ENCODE results near the gene OTC.

Gene OTC

DNA sequence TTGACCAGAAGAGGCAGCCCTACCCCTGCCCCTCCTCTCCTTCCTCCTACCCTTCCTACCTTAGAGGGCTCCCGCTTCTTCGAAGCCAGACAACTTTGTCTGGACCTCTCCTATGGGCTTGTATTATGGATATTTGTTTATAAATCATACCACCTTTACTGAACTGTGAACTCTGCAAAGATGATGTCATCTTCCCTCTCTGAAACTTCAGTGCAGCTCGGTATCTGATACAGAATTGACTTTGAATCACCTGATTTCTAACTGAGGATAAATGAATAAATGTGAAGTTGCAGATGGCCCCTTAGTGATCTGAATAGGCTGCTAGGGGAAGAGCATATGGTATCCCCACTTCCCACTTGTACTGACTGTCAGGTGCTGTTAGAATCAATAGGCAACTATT is 1.1 kb upstream of the OTC start:
- TF ChIP-seq, protein P1, sequence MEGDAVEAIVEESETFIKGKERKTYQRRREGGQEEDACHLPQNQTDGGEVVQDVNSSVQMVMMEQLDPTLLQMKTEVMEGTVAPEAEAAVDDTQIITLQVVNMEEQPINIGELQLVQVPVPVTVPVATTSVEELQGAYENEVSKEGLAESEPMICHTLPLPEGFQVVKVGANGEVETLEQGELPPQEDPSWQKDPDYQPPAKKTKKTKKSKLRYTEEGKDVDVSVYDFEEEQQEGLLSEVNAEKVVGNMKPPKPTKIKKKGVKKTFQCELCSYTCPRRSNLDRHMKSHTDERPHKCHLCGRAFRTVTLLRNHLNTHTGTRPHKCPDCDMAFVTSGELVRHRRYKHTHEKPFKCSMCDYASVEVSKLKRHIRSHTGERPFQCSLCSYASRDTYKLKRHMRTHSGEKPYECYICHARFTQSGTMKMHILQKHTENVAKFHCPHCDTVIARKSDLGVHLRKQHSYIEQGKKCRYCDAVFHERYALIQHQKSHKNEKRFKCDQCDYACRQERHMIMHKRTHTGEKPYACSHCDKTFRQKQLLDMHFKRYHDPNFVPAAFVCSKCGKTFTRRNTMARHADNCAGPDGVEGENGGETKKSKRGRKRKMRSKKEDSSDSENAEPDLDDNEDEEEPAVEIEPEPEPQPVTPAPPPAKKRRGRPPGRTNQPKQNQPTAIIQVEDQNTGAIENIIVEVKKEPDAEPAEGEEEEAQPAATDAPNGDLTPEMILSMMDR (IDR thresholded peaks at IDR 0.05; ENCODE audit: control insufficient read depth, extremely low read depth, insufficient read depth): no peak
- no peak overlapping the region for H3K4me3 ChIP-seq (ENCODE audit: low read depth, low read length)
- DNase-seq (ENCODE audit: low read depth): no peak

DNA sequence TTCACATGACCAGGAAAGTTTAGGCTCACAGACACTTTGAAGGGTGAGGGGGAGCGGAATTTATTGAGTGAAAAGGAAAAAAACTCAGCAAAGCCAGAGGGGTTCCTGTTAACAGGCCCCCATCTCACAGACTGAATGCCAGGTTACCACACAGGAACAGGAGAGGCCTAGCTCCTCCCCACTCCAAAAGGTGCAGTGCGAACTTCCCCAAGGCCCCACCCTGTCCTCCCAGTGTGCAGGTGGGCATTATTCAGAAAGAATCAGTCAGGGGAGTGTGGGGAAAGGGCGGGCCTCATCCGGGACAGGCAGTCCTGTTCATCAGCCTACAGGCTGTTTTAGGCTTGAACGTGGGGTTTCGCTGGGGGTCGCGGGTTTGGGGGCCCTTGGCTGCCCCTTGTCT is 4.0 kb downstream of the OTC start:
- no peak overlapping the region for H3K4me3 ChIP-seq (ENCODE audit: low read depth, low read length)
- DNase-seq (ENCODE audit: low read depth): no peak
- TF ChIP-seq, protein P1 (IDR thresholded peaks at IDR 0.05; ENCODE audit: control insufficient read depth, extremely low read depth, insufficient read depth): no peak

DNA sequence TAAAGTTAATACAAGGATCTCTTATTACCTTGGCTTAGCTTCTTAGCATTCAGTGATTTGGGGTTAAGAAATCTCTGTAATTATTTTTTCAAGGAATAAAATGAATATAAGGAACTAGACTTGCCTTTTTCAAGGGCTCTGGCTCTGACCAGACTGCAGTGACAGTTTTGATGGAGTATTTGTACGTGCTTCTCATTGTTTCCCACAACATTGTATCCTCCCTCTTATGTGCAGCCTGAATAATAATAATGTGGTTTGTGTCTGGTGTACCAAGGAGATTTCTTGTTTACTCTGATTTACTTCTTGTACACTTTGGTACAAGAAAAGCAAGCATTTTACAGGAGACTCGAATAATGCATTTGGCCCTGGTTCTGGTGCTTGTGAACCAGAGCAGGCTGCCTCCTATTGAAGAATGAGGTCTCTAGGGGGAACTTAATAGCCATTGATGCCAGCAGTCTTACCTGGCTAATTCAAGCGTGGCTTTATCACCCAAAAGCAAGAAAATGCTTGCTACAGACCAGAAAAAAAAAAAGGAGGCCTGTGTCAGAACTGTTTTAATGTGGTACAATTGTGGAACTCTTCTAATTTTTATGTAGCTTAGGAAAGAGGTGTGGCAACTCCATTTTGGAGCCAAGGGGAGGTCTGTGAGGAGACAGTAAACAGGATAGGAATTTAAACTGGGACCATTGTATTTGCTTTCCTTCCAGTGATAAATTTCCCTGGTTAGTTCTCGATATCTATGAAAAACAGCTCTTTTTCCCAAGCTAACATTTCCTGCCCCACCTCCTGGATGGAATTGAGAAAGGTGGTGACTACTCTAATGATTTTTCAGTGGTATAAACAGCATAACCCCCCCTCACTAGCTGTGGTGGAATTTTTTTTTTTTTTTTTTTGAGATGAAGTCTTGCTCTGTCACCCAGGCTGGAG is 5.6 kb downstream of the OTC start:
- no peak overlapping the region for H3K4me3 ChIP-seq (ENCODE audit: low read depth, low read length)
- no peak for DNase-seq (ENCODE audit: low read depth)
- TF ChIP-seq, protein P1 (IDR thresholded peaks at IDR 0.05; ENCODE audit: control insufficient read depth, extremely low read depth, insufficient read depth): no peak

DNA sequence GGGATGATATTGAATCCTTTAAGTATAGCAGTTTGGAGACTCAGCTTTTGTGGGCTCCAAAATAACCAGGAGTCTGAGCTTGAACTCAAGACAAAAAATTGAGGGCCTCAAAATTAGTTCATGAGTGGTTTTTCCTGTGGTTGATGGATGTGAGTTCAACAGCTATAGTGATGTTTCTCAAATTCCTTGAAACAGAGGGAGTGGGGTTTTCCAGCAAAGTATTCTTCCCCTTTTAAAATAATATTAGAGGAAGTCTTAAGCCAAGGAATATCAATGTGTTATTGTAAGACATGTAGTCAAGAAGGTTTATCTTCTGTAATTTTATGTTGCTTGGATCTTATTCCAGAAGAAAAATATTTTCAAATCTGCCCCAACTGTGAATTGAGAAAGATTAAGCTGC is 10.6 kb downstream of the OTC start:
- H3K4me3 ChIP-seq (ENCODE audit: low read depth, low read length): no peak overlapping the region
- no peak for DNase-seq (ENCODE audit: low read depth)
- TF ChIP-seq, protein P1 (IDR thresholded peaks at IDR 0.05; ENCODE audit: control insufficient read depth, extremely low read depth, insufficient read depth): no peak

DNA sequence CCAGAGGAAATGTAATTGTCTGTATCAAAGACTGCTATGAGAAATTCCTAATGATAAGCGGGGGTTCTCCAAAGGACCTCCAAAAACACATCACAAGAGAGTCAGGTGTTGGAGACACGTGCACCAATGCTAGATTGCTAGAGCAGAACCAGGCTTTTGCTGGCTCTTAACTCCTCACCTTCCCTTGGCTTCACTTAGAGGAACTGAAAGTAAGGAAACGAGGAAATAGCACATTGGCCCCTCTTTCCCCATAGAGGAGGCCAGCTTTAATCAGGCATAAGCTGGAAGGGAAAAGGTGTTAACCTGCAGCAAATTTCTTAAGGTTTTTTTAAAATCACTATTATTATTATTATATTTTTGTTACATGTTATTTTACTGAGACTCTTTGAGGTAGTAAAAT is 13.6 kb downstream of the OTC start:
- no peak for DNase-seq (ENCODE audit: low read depth)
- TF ChIP-seq, protein P1 (IDR thresholded peaks at IDR 0.05; ENCODE audit: control insufficient read depth, extremely low read depth, insufficient read depth): no peak
- H3K4me3 ChIP-seq (ENCODE audit: low read depth, low read length): no peak overlapping the region

DNA sequence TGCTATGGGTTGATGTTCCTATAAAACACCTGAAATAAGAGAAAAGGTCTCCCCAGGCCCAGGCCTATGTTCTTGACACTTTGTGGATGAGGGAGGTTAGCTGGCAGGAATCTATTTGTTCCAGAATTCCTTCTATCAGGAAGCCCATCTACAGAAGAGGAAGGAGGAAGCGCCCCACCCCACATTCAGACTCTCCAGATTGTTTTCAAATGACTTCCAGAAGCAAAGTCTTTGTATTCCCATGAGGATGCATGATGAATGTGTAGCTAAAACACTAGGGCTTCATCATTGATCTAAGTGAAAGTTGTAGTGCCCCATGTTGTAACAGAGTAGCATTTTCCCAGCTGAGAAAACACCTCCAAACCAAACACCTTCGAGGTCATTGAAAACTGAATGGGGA is 16.4 kb downstream of the OTC start:
- H3K4me3 ChIP-seq (ENCODE audit: low read depth, low read length): no peak overlapping the region
- TF ChIP-seq, protein P1 (IDR thresholded peaks at IDR 0.05; ENCODE audit: control insufficient read depth, extremely low read depth, insufficient read depth): no peak
- no peak for DNase-seq (ENCODE audit: low read depth)

DNA sequence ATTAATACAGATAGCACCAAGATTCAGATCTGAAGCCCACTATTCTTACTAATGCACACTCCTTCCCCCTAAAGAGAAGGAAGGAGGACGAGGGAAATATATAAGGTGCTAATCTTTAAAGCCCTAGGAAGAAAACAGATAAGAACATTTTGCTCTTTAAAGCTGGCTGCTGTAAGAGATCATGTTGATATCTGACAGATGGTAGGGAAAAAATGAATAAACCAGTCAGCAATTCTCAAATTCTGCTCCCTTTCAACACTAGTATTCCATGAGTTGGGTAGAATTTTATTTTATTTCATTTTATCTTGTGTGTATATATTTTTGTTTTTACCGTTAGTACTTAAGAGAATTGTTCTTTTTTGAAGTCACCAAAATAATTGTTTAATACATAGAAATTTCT is 19.2 kb downstream of the OTC start:
- TF ChIP-seq, protein P1 (IDR thresholded peaks at IDR 0.05; ENCODE audit: control insufficient read depth, extremely low read depth, insufficient read depth): no peak
- H3K4me3 ChIP-seq (ENCODE audit: low read depth, low read length): no peak overlapping the region
- no peak for DNase-seq (ENCODE audit: low read depth)

Measured in LNCaP clone FGC (cell line).